HepG2 (cell line): ENCODE measurements around the gene FBXO44. TPM values are rescaled to one million over a fixed set of nuclear protein-coding genes. Genes with fewer than 3 reads are reported as not detected.

Experiments
- ATAC-seq: fragments of 200-7000 bp; cut with Tn5 transposase; 3 replicates; pipeline ENCODE4 v1.9.1; 2020; ENCODE audit warnings: mild to moderate bottlenecking, moderate library complexity
- BruUV-seq: library from RNA; stranded (reverse); fragments of 400-500 nt; replicated peaks from 2 replicates; lab custom pipeline; 2021; lab: Mats Ljungman, UMichigan
- CTCF ChIA-PET: fragments of 300-600 bp; formaldehyde crosslinking; extraction: SDS; loops from one replicate; lab custom pipeline; 2021; ENCODE audit warnings: low total read pairs, inconsistent platforms, low intra/inter-chr PET ratio; lab: Yijun Ruan, JAX
- POLR2A ChIA-PET: fragments of 350-600 bp; sonication (Branson Sonifier 250); formaldehyde crosslinking; loops from one replicate; lab custom pipeline; 2020; ENCODE audit warnings: antibody characterized with exemption, inconsistent platforms; lab: Yijun Ruan, JAX
- DNase-seq: peaks from one replicate; pipeline ENCODE4 v3.0.0-alpha.2; 2015; ENCODE audit warnings: low spot score
- FAIRE-seq: peaks from 3 replicates; lab custom pipeline; 2011; peaks lifted over from hg19 to GRCh38; lab: Jason Lieb, UNC
- H2AFZ ChIP-seq: one replicate; pipeline ENCODE4 v1.6.1; 2011; ENCODE audit warnings: low read length, inconsistent platforms
- H3K27ac ChIP-seq: fragments of 300-600 bp; 3 replicates; pipeline ENCODE4 v1.8.0; 2011; ENCODE audit warnings: mixed run types, mild to moderate bottlenecking, mixed read lengths, low read length, inconsistent platforms; ENCODE audit not compliant: insufficient read depth; ENCODE audit errors: extremely low read length
- H3K27me3 ChIP-seq, 2 experiments: fragments of 200-600 bp in 1 of 2; 2 replicates in 1 of 2; 3 replicates in 1 of 2; pipeline versions ENCODE4 v1.6.0 to v1.8.0; 2011; ENCODE audit warnings: low read length in 2 of 2, mild to moderate bottlenecking in 2 of 2, moderate library complexity in 2 of 2, inconsistent platforms in 1 of 2; ENCODE audit not compliant: insufficient read depth in 2 of 2, control insufficient read depth in 1 of 2
- H3K36me3 ChIP-seq, 2 experiments: fragments of 200-600 bp in 1 of 2; replicated peaks in 1 of 2; 2 replicates in 1 of 2; 3 replicates in 1 of 2; pipeline versions ENCODE4 v1.5.1 to v1.8.0; 2011; ENCODE audit warnings: low read length in 2 of 2, inconsistent platforms in 1 of 2; ENCODE audit not compliant: insufficient read depth in 2 of 2, control insufficient read depth in 1 of 2
- H3K4me1 ChIP-seq: 2 replicates; pipeline ENCODE4 v1.5.1; 2012; ENCODE audit warnings: low read length, inconsistent platforms; ENCODE audit not compliant: insufficient read depth
- H3K4me2 ChIP-seq: 2 replicates; pipeline ENCODE4 v1.6.0; 2011; ENCODE audit warnings: low read depth, low read length, inconsistent platforms
- H3K4me3 ChIP-seq, 3 experiments: fragments of 200-600 bp in 1 of 3; sonication (generic), shearing (Covaris generic) in 1 of 3; replicated peaks in 1 of 3; 2 replicates each; pipeline ENCODE4 v1.5.1; 2011 to 2016; ENCODE audit warnings: low read length in 3 of 3, inconsistent platforms in 2 of 3, low read depth in 2 of 3, mild to moderate bottlenecking in 2 of 3, control low read depth in 1 of 3, mixed read lengths in 1 of 3; ENCODE audit not compliant: insufficient read depth in 1 of 3
- H3K79me2 ChIP-seq: one replicate; pipeline ENCODE4 v1.6.1; 2011; ENCODE audit warnings: low read length, inconsistent platforms; ENCODE audit not compliant: insufficient read depth
- H3K9ac ChIP-seq: 2 replicates; pipeline ENCODE4 v1.6.0; 2011; ENCODE audit warnings: mild to moderate bottlenecking, low read depth, low read length, inconsistent platforms; ENCODE audit not compliant: insufficient read depth
- H3K9me3 ChIP-seq: 2 replicates; pipeline ENCODE4 v1.5.1; 2012; ENCODE audit warnings: mild to moderate bottlenecking, low read length
- H4K20me1 ChIP-seq: 2 replicates; pipeline ENCODE4 v1.6.0; 2011; ENCODE audit warnings: inconsistent platforms, mild to moderate bottlenecking, low read length, moderate library complexity; ENCODE audit not compliant: insufficient read depth
- ATAD3A ChIP-seq: sonication (generic); formaldehyde crosslinking; IDR thresholded peaks from 2 replicates; pipeline ENCODE4 v1.4.0; 2020; ENCODE audit warnings: missing genetic modification reagents
- GFI1 ChIP-seq: sonication (generic); formaldehyde crosslinking; IDR thresholded peaks from 2 replicates; pipeline ENCODE4 v1.5.0; 2020; ENCODE audit warnings: missing genetic modification reagents, mild to moderate bottlenecking, borderline replicate concordance
- HMG20B ChIP-seq: conservative IDR thresholded peaks from 2 replicates; pipeline ENCODE4 v1.6.1; 2016; ENCODE audit warnings: missing genetic modification reagents, missing compliant biosample characterization
- KDM5A ChIP-seq: fragments of 200-600 bp; sonication (generic); IDR thresholded peaks from 2 replicates; pipeline ENCODE4 v1.7.0; 2018; ENCODE audit warnings: antibody characterized with exemption, mild to moderate bottlenecking, low read length, borderline replicate concordance
- MTF2 ChIP-seq: sonication (generic); formaldehyde crosslinking; IDR thresholded peaks from 2 replicates; pipeline ENCODE4 v1.5.0; 2020; ENCODE audit warnings: missing genetic modification reagents, borderline replicate concordance
- NR1H2 ChIP-seq: sonication (generic); formaldehyde crosslinking; IDR thresholded peaks from 2 replicates; pipeline ENCODE4 v1.8.1; 2022; ENCODE audit warnings: low read depth, missing genetic modification reagents, borderline replicate concordance
- REXO4 ChIP-seq: sonication (generic); formaldehyde crosslinking; IDR thresholded peaks from 2 replicates; pipeline ENCODE4 v1.8.0; 2022; ENCODE audit warnings: missing genetic modification reagents, mild to moderate bottlenecking, borderline replicate concordance
- SALL1 ChIP-seq: sonication (generic); formaldehyde crosslinking; IDR thresholded peaks from 2 replicates; pipeline ENCODE4 v1.8.0; 2022; ENCODE audit warnings: mild to moderate bottlenecking, missing genetic modification reagents
- SP140L ChIP-seq: sonication (generic); formaldehyde crosslinking; IDR thresholded peaks from 2 replicates; pipeline ENCODE4 v1.4.0; 2020; ENCODE audit warnings: missing genetic modification reagents, borderline replicate concordance
- USF2 ChIP-seq, 2 experiments: sonication (generic) in 1 of 2; formaldehyde crosslinking in 1 of 2; IDR thresholded peaks; 2 replicates each; pipeline versions ENCODE4 v1.5.1 to v1.6.1; 2011 to 2020; ENCODE audit warnings: borderline replicate concordance in 1 of 2, low read depth in 1 of 2, low read length in 1 of 2, mild to moderate bottlenecking in 1 of 2, missing genetic modification reagents in 1 of 2, moderate library complexity in 1 of 2
- ZNF281 ChIP-seq: sonication (generic); formaldehyde crosslinking; IDR thresholded peaks from 2 replicates; pipeline ENCODE4 v1.4.0; 2020; ENCODE audit warnings: missing genetic modification reagents, borderline replicate concordance
- ZNF451 ChIP-seq: sonication (generic); formaldehyde crosslinking; IDR thresholded peaks from 2 replicates; pipeline ENCODE4 v1.5.0; 2020; ENCODE audit warnings: mild to moderate bottlenecking, missing genetic modification reagents
- ZNF589 ChIP-seq: sonication (generic); formaldehyde crosslinking; conservative IDR thresholded peaks from 2 replicates; pipeline ENCODE4 v1.8.0; 2022; ENCODE audit warnings: mild to moderate bottlenecking, moderate library complexity, missing genetic modification reagents
- ZNF616 ChIP-seq: sonication (generic); formaldehyde crosslinking; IDR thresholded peaks from 2 replicates; pipeline ENCODE4 v1.5.0; 2020; ENCODE audit warnings: low read depth, mild to moderate bottlenecking, missing genetic modification reagents
- ZNF691 ChIP-seq: sonication (generic); formaldehyde crosslinking; IDR thresholded peaks from 2 replicates; pipeline ENCODE4 v1.4.0; 2020; ENCODE audit warnings: missing genetic modification reagents, low read depth, mild to moderate bottlenecking, borderline replicate concordance
- WGBS: methylation state at CpG from one replicate; pipeline ENCODE4 v1.1.6; 2017; ENCODE audit warnings: low lambda C conversion rate; 5-methylcytosine and 5-hydroxymethylcytosine counted together
- in situ Hi-C: cut with HindIII; loops from 2 replicates; pipeline ENCODE4 v1.10.0; 2017; ENCODE audit warnings: low pct_unique_long_range_greater_than_20kb; ENCODE audit not compliant: extremely low pct_ligation_motif_present
- intact Hi-C: fragments of 100-400 bp; cut with micrococcal nuclease; formaldehyde crosslinking; loops from one replicate; pipeline ENCODE4 v1.10.0; 2022; ENCODE audit not compliant: unreplicated experiment
- polyA plus RNA-seq, 8 experiments: library from polyadenylated mRNA; depleted of rRNA in 3 of 8; stranded (reverse) in 7 of 8; unstranded in 1 of 8; fragments of >200 nt; fragmentation: Illumina TruSeq in 4 of 8; extraction: Trizol in 4 of 8; gene quantifications; 2 replicates each; pipeline versions ENCODE4 v1.2.1 to v1.2.3, GENCODE V29; 2011 to 2016; ENCODE audit warnings: low read depth in 4 of 8, missing spikeins in 1 of 8, mixed read lengths in 1 of 8; ENCODE audit not compliant: insufficient read depth in 1 of 8
- total RNA-seq, 5 experiments: library from RNA; depleted of rRNA; stranded (reverse); fragments of >200 nt; fragmentation: Illumina TruSeq; extraction: Trizol; gene quantifications; 2 replicates each; pipeline ENCODE4 v1.2.3, GENCODE V29; 2016; ENCODE audit warnings: low read depth in 1 of 5
- TF ChIP-seq, protein P1 (sequence below): sonication (generic); formaldehyde crosslinking; IDR thresholded peaks from 2 replicates; pipeline ENCODE4 v1.8.1; 2023; ENCODE audit warnings: mild to moderate bottlenecking, inconsistent platforms, moderate library complexity, missing genetic modification reagents, borderline replicate concordance

The FBXO44 gene
- total and polyA plus RNA-seq, 2 of the 13 experiments (the other 11 are each of a cell fraction or from before 2014, with no cell fraction given): 22.4 to 27.9 TPM

- intact Hi-C loops: no loop called here
- no peak overlapping the region for H3K27ac ChIP-seq
- H3K4me2 ChIP-seq: peak overlapping the region; percentile 54
- H4K20me1 ChIP-seq: no peaks in the 10 kb centered on the region
- H3K79me2 ChIP-seq: no peaks in the 10 kb centered on the region
- DNase-seq: peak; percentile 69
- in situ Hi-C loops: no loop called here
- no peaks in the 10 kb centered on the region for H3K9me3 ChIP-seq
- no peak overlapping the region for H3K9ac ChIP-seq
- no peaks in the 10 kb centered on the region for H3K36me3 ChIP-seq
- FAIRE-seq: no peak
- no TSS peak for BruUV-seq
- peak overlapping the region in 1 of 3 experiments; percentile 39; a peak in 1 of 6 replicates for H3K4me3 ChIP-seq
- ChIA-PET CTCF (no interaction called here), POLR2A (interaction anchor here (1.1 to 1.2 kb wide), 2 partner anchors 12 to 26 kb away, joined by 3 to 5 read pairs; no protein-coding TSS in a partner anchor)
- peak; percentile 81 for ATAC-seq
- H3K4me1 ChIP-seq: peaks cover 13% of the 10 kb centered on the region
- H3K27me3 ChIP-seq: peaks cover 17 to 57% of the 10 kb centered on the region in 2 experiments
- WGBS: 4% methylated on average over 8 of the region's 17 CpGs
- H2AFZ ChIP-seq: no peak overlapping the region
- TF ChIP-seq REXO4 (CRISPR knock-in tag): no peak
- TF ChIP-seq ZNF451 (CRISPR knock-in tag): no peak
- TF ChIP-seq, protein P1, sequence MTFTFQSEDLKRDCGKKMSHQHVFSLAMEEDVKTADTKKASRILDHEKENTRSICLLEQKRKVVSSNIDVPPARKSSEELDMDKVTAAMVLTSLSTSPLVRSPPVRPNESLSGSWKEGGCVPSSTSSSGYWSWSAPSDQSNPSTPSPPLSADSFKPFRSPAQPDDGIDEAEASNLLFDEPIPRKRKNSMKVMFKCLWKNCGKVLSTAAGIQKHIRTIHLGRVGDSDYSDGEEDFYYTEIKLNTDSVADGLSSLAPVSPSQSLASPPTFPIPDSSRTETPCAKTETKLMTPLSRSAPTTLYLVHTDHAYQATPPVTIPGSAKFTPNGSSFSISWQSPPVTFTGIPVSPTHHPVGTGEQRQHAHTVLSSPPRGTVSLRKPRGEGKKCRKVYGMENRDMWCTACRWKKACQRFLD (CRISPR knock-in tag): no peak
- no peak for TF ChIP-seq ZNF616
- 0 out of 2 replicates have a peak, but pooled peaks have one; percentile 15 for TF ChIP-seq SALL1 (CRISPR knock-in tag)
- TF ChIP-seq KDM5A: no peak
- no peak for TF ChIP-seq ATAD3A (CRISPR knock-in tag)
- TF ChIP-seq NR1H2 (CRISPR knock-in tag): no peak
- TF ChIP-seq ZNF589: no peak
- TF ChIP-seq ZNF691 (CRISPR knock-in tag): peak; percentile 34; the same call in 1 of the 2 replicates
- peak; percentile 53 for TF ChIP-seq USF2 (IDR thresholded peaks at IDR 0.05; ENCODE audit: low read depth, low read length)
- peak; percentile 31; the same call in 1 of the 2 replicates for TF ChIP-seq USF2 (CRISPR knock-in tag; IDR thresholded peaks at IDR 0.05; ENCODE audit: borderline replicate concordance)
- no peak for TF ChIP-seq GFI1 (CRISPR knock-in tag)
- TF ChIP-seq MTF2 (CRISPR knock-in tag): no peak
- no peak for TF ChIP-seq HMG20B (CRISPR knock-in tag)
- no peak for TF ChIP-seq ZNF281
- no peak for TF ChIP-seq SP140L (CRISPR knock-in tag)
These were observed 53.1 kb downstream of the FBXO44 start for GRCh38 chr1:11707621-11708276.
